OCI-LY3 (cell line): Measurements from ENCODE around the gene FBXO24.

Experiments used
- CTCF ChIP-seq: fragments of 200-600, 300-600 bp; sonication (generic); IDR thresholded peaks from 2 replicates; pipeline ENCODE4 v1.5.1; 2014; ENCODE audit warnings: antibody characterized with exemption, low read length, low read depth
- EZH2phosphoT487 ChIP-seq: fragments of 200-600 bp; shearing (Covaris generic); IDR thresholded peaks from 2 replicates; pipeline ENCODE4 v1.6.1; 2018; ENCODE audit warnings: antibody characterized with exemption, mixed run types, low read depth

- TF ChIP-seq CTCF, result no peak
- TF ChIP-seq EZH2phosphoT487, result no peak
Observed at GRCh38 chr7:100603726-100604027, 17.5 kb downstream of the FBXO24 start.
